OCI-LY1 (cell line): ENCODE data around the gene FAXDC2.

Experiments
- H2AFZ ChIP-seq: fragments of 200-600 bp; sonication (generic), shearing (Covaris generic); 2 replicates; pipeline ENCODE4 v1.6.0; 2014; ENCODE audit warnings: antibody characterized with exemption, mild to moderate bottlenecking, low read length
- H3F3A ChIP-seq: fragments of 200-600 bp; sonication (generic), shearing (Covaris generic); 2 replicates; pipeline ENCODE4 v1.6.0; 2014; ENCODE audit warnings: mild to moderate bottlenecking, antibody characterized with exemption, low read length, moderate library complexity; ENCODE audit not compliant: insufficient read depth
- H3K27ac ChIP-seq: fragments of 200-600 bp; sonication (generic); 2 replicates; pipeline ENCODE4 v1.5.1; 2014; ENCODE audit warnings: low read length, mixed run types, mild to moderate bottlenecking, low read depth; ENCODE audit not compliant: poor library complexity, severe bottlenecking
- H3K27me3 ChIP-seq: fragments of 200-600 bp; sonication (generic); 2 replicates; pipeline ENCODE4 v1.6.0; 2014; ENCODE audit warnings: antibody characterized with exemption, mild to moderate bottlenecking, low read length, moderate library complexity; ENCODE audit not compliant: insufficient read depth
- H3K36me3 ChIP-seq: fragments of 200-600 bp; sonication (generic); 2 replicates; pipeline ENCODE4 v1.6.1; 2014; ENCODE audit warnings: mild to moderate bottlenecking, antibody characterized with exemption, low read length, moderate library complexity, mixed read lengths; ENCODE audit not compliant: insufficient read depth
- H3K4me1 ChIP-seq: fragments of 200-600 bp; sonication (generic); 2 replicates; pipeline ENCODE4 v1.5.1; 2014; ENCODE audit warnings: mild to moderate bottlenecking, low read length, moderate library complexity; ENCODE audit not compliant: insufficient read depth, severe bottlenecking
- H3K4me2 ChIP-seq: fragments of 200-600 bp; sonication (generic), shearing (Covaris generic); 2 replicates; pipeline ENCODE4 v1.6.1; 2014; ENCODE audit warnings: low read length
- H3K4me3 ChIP-seq: fragments of 200-600 bp; sonication (generic); 2 replicates; pipeline ENCODE4 v1.5.1; 2014; ENCODE audit warnings: low read length, low read depth, mild to moderate bottlenecking, mixed read lengths; ENCODE audit not compliant: poor library complexity, severe bottlenecking
- H3K79me2 ChIP-seq: fragments of 200-600 bp; shearing (Covaris generic); 2 replicates; pipeline ENCODE4 v1.6.1; 2016; ENCODE audit warnings: mixed run types, low read length, mixed read lengths; ENCODE audit not compliant: insufficient read depth
- H3K9ac ChIP-seq: fragments of 200-600 bp; sonication (generic), shearing (Covaris generic); 2 replicates; pipeline ENCODE4 v1.6.1; 2014; ENCODE audit warnings: mild to moderate bottlenecking, low read length, mixed read lengths
- H3K9me2 ChIP-seq: fragments of 200-600 bp; sonication (generic), shearing (Covaris generic); 2 replicates; pipeline ENCODE4 v1.6.1; 2014; ENCODE audit warnings: low read depth, mild to moderate bottlenecking, low read length, mixed read lengths
- H3K9me3 ChIP-seq: fragments of 200-600 bp; shearing (Covaris generic); 2 replicates; pipeline ENCODE4 v1.6.1; 2014; ENCODE audit warnings: low read length, mixed read lengths
- H4K20me1 ChIP-seq: fragments of 200-600 bp; sonication (generic), shearing (Covaris generic); 2 replicates; pipeline ENCODE4 v1.6.0; 2016; ENCODE audit warnings: mild to moderate bottlenecking, low read length; ENCODE audit not compliant: insufficient read depth
- CTCF ChIP-seq: fragments of 200-600 bp; sonication (generic), shearing (Covaris generic); IDR thresholded peaks from 2 replicates; pipeline ENCODE4 v1.5.1; 2017; ENCODE audit warnings: mild to moderate bottlenecking, antibody characterized with exemption, low read length, moderate library complexity, mixed read lengths
- EZH2 ChIP-seq: fragments of 200-600 bp; sonication (generic), shearing (Covaris generic); IDR thresholded peaks from 2 replicates; pipeline ENCODE4 v1.8.0; 2017; ENCODE audit warnings: borderline replicate concordance, mixed run types, mild to moderate bottlenecking, antibody characterized with exemption, low read length, moderate library complexity, mixed read lengths

The FAXDC2 gene

GRCh38 chr5:154881986-154882385, 31.6 kb upstream of the FAXDC2 start:
- H3K36me3 ChIP-seq: peaks cover 48% of the 10 kb centered on the region
- H3K9ac ChIP-seq: no peak overlapping the region
- no peak for TF ChIP-seq EZH2
- TF ChIP-seq CTCF: no peak
- no peak overlapping the region for H3K27ac ChIP-seq
- no peak overlapping the region for H3K4me2 ChIP-seq
- H3K4me3 ChIP-seq: no peak overlapping the region
- no peaks in the 10 kb centered on the region for H3K79me2 ChIP-seq
- H3K9me3 ChIP-seq: peaks cover 30% of the 10 kb centered on the region
- H3K9me2 ChIP-seq: no peaks in the 10 kb centered on the region
- no peaks in the 10 kb centered on the region for H3K4me1 ChIP-seq
- no peaks in the 10 kb centered on the region for H4K20me1 ChIP-seq
- no peak overlapping the region for H2AFZ ChIP-seq
- H3F3A ChIP-seq: no peaks in the 10 kb centered on the region
- no peaks in the 10 kb centered on the region for H3K27me3 ChIP-seq

GRCh38 chr5:154878642-154879335, 28.4 kb upstream of the FAXDC2 start:
- H3K4me1 ChIP-seq: no peaks in the 10 kb centered on the region
- no peak overlapping the region for H3K4me3 ChIP-seq
- H4K20me1 ChIP-seq: no peaks in the 10 kb centered on the region
- no peaks in the 10 kb centered on the region for H3K9me2 ChIP-seq
- H3K4me2 ChIP-seq: no peak overlapping the region
- no peaks in the 10 kb centered on the region for H3F3A ChIP-seq
- H2AFZ ChIP-seq: no peak overlapping the region
- peaks cover 16% of the 10 kb centered on the region; the same call in 1 of the 2 replicates for H3K9me3 ChIP-seq
- TF ChIP-seq CTCF: no peak
- no peaks in the 10 kb centered on the region for H3K79me2 ChIP-seq
- peaks cover 51% of the 10 kb centered on the region for H3K36me3 ChIP-seq
- H3K27me3 ChIP-seq: no peaks in the 10 kb centered on the region
- H3K27ac ChIP-seq: no peak overlapping the region
- H3K9ac ChIP-seq: no peak overlapping the region

- Histone ChIP-seq H3K9ac (no peak overlapping the region), H3K36me3 (peaks cover 81% of the 10 kb centered on the region), H3K4me1 (no peaks in the 10 kb centered on the region), H2AFZ (no peak overlapping the region), H3K4me2 (no peak overlapping the region), H3K9me2 (no peaks in the 10 kb centered on the region), H3K4me3 (no peak overlapping the region), H4K20me1 (no peaks in the 10 kb centered on the region), H3K27ac (no peak overlapping the region), H3K79me2 (no peaks in the 10 kb centered on the region), H3K27me3 (no peaks in the 10 kb centered on the region), H3F3A (no peaks in the 10 kb centered on the region), H3K9me3 (peaks cover 12% of the 10 kb centered on the region; the same call in 1 of the 2 replicates)
- TF ChIP-seq EZH2 (no peak), CTCF (no peak)
Observed at GRCh38 chr5:154873791-154874331, 23.5 kb upstream of the FAXDC2 start.
